ENCODE measurements around the gene EGFL7. TPM values are rescaled to one million over a fixed set of nuclear protein-coding genes. Genes with fewer than 3 reads are reported as not detected.

EGFL7 gene
- total and polyA plus RNA-seq, 2 of the 8 experiments (the other 6 are each of a cell fraction or from before 2014, with no cell fraction given), result 37.8 to 53.4 TPM

DNA sequence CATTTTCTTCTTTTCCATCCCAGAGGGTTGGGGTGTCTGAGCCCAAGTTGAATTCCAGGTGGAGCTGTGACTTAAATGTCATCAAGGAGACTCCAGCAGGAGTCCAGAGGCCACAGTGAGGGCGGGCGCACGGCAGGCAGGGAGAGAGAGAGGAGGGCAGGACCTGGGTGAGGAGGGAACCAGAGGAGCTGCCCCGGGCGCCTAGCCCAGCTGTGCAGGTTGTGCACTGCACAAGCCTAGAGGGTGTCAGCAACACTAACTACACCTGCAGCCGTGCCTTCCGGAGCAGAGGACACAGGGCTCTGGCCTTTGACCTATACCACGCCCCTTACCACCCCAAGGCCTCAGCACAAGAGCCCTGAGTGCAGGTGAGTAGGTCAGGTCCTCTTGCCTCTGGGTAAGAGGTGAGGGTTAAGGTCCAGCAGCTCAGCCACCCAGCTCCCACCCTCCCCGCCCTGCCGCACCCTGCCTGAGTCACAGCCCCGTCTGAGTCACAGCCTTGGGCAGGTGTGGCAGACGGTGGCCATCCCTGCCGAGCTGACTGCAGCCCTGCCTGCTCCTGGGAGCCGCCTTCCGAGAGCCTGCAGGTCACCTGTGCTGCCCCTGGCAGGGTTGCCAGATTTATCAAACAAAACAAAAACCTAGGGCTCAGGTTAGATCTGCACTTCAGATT, 30.9 kb downstream of the EGFL7 start:
- H2BK120ac ChIP-seq (replicated peaks; ENCODE audit: low read depth, low read length), result no peak overlapping the region
- no peak overlapping the region for H2AFZ ChIP-seq (ENCODE audit: low read length)
- DNase-seq (ENCODE audit: low read depth in 1 of 2, low spot score in 2 of 2), result peak in 1 of 2 experiments; percentile 45
- H4K91ac ChIP-seq (replicated peaks; ENCODE audit: insufficient read length, low read length), result no peak overlapping the region
- 0 out of 2 replicates have a peak overlapping the region, but pooled peaks have one; percentile 6 for H2BK15ac ChIP-seq (ENCODE audit: low read length)
- H4K20me1 ChIP-seq (replicated peaks in 1 of 2; ENCODE audit: control insufficient read depth in 1 of 2, insufficient read depth in 2 of 2, low read length in 2 of 2), result no peaks in the 10 kb centered on the region
- no peak overlapping the region for H4K5ac ChIP-seq (ENCODE audit: insufficient read length, low read depth, low read length)
- no peak overlapping the region for H2AK5ac ChIP-seq (ENCODE audit: low read depth, low read length)
- H2BK20ac ChIP-seq (ENCODE audit: low read length), result no peak overlapping the region
- no peak overlapping the region for H3K9ac ChIP-seq (replicated peaks in 1 of 4; ENCODE audit: extremely low read depth in 1 of 4, low read depth in 3 of 4, low read length in 3 of 4)
- FAIRE-seq, result no peak
- H3K27ac ChIP-seq (ENCODE audit: low read depth, low read length), result no peak overlapping the region
- H3K18ac ChIP-seq (ENCODE audit: extremely low read depth, low read length), result no peak overlapping the region
- H3K27me3 ChIP-seq (replicated peaks in 1 of 4; ENCODE audit: control insufficient read depth in 3 of 4, extremely low read depth in 1 of 4, insufficient read depth in 3 of 4, low read length in 3 of 4), result no peaks in the 10 kb centered on the region
- H2BK5ac ChIP-seq (ENCODE audit: low read depth, low read length), result no peak overlapping the region
- no peak overlapping the region for H3K4me3 ChIP-seq (ENCODE audit: extremely low read depth in 1 of 4, insufficient read depth in 2 of 4, low read depth in 3 of 4, low read length in 4 of 4)
- H3K79me1 ChIP-seq (ENCODE audit: low read depth, low read length), result no peaks in the 10 kb centered on the region
- no peak overlapping the region for H3K4ac ChIP-seq (replicated peaks; ENCODE audit: insufficient read length, low read depth, low read length)
- H3K9me3 ChIP-seq (ENCODE audit: insufficient read depth in 2 of 2, low read depth in 1 of 2, low read length in 1 of 2), result no peaks in the 10 kb centered on the region
- no peaks in the 10 kb centered on the region for H3K79me2 ChIP-seq (ENCODE audit: control insufficient read depth in 1 of 2, insufficient read depth in 2 of 2, low read length in 2 of 2)
- H3K23ac ChIP-seq (ENCODE audit: insufficient read length), result no peak overlapping the region
- H3K23me2 ChIP-seq (ENCODE audit: low read depth, low read length), result no peaks in the 10 kb centered on the region
- no peak overlapping the region for H3K4me2 ChIP-seq (ENCODE audit: insufficient read depth in 1 of 2, low read depth in 2 of 2, low read length in 2 of 2)
- H3K14ac ChIP-seq (ENCODE audit: insufficient read length), result no peak overlapping the region
- no peak overlapping the region for H3K56ac ChIP-seq (replicated peaks; ENCODE audit: insufficient read length, low read depth, low read length)
- POLR2A ChIA-PET (ENCODE audit: partially characterized antibody), result interaction anchor here (0.7 to 1.0 kb wide), 3 partner anchors 17 to 22 kb away, joined by 3 read pairs; no protein-coding TSS in a partner anchor
- CTCF ChIA-PET (ENCODE audit: partially characterized antibody), result interaction anchor here (0.6 to 3.6 kb wide), 22 partner anchors 8 to 333 kb away, joined by 3 to 21 read pairs (median 4); no protein-coding TSS in a partner anchor
- no peaks in the 10 kb centered on the region for H3K36me3 ChIP-seq (ENCODE audit: control insufficient read depth in 2 of 4, insufficient read depth in 4 of 4, low read length in 3 of 4)
- no peak overlapping the region for H2BK12ac ChIP-seq (ENCODE audit: low read depth, low read length)
- WGBS, 2 experiments (ENCODE audit: extremely low coverage in 1 of 2, insufficient coverage in 1 of 2, insufficient read length in 1 of 2, insufficient replicate concordance in 2 of 2, low coverage in 1 of 2, low lambda C conversion rate in 2 of 2, missing lambda C conversion rate in 1 of 2), result 81% methylated on average over 15 of the region's 15 CpGs; no CpG with 5 or more reads in 1 of the 2 experiments
- H4K8ac ChIP-seq (ENCODE audit: extremely low read depth, insufficient read depth, low read length), result no peak overlapping the region
- H3K4me1 ChIP-seq (replicated peaks in 1 of 4; ENCODE audit: control insufficient read depth in 3 of 4, insufficient read depth in 4 of 4, low read length in 3 of 4), result peaks cover 0 to 16% (median 12%) of the 10 kb centered on the region in 4 experiments; a peak in 4 of 7 replicates
- TF ChIP-seq RXRA (IDR thresholded peaks at IDR 0.05; ENCODE audit: insufficient read depth, low read depth, low read length) (no peak), RBBP5 (IDR thresholded peaks at IDR 0.05; ENCODE audit: borderline replicate concordance, low read depth, low read length) (no peak), BRCA1 (IDR thresholded peaks at IDR 0.05; ENCODE audit: low read depth, low read length) (no peak), EP300 (IDR thresholded peaks at IDR 0.05; ENCODE audit: borderline replicate concordance in 1 of 2, low read depth in 2 of 2, low read length in 2 of 2) (no peak), SAP30 (IDR thresholded peaks at IDR 0.05; ENCODE audit: insufficient read depth, insufficient replicate concordance, low read length) (no peak), RNF2 (IDR thresholded peaks at IDR 0.05; ENCODE audit: borderline replicate concordance, low read depth, low read length, missing control alignments, poor library complexity, severe bottlenecking) (no peak), YY1 (IDR thresholded peaks at IDR 0.05; ENCODE audit: low read depth, low read length) (no peak), HDAC2 (IDR thresholded peaks at IDR 0.05; ENCODE audit: borderline replicate concordance in 1 of 2, low read depth in 2 of 2, low read length in 2 of 2) (no peak), TAF7 (optimal IDR thresholded peaks at IDR 0.05; ENCODE audit: borderline replicate concordance, low read depth, low read length) (no peak), SP4 (IDR thresholded peaks at IDR 0.05; ENCODE audit: low read length) (no peak)
